HK-2 (cell line): ENCODE measurements around the gene KHSRP.
A peak's percentile ranks its signal among the peaks of the same experiment; 100 is the strongest.
"Not testable (repeated sequence)": the region's sequence is repeated elsewhere in the genome, so short reads cannot be mapped to it uniquely, and the experiment has no call there.

Experiments
- DNase-seq: peaks from one replicate; pipeline ENCODE4 v3.0.0-alpha.2; 2018; ENCODE audit not compliant: unreplicated experiment

Gene KHSRP

DNA sequence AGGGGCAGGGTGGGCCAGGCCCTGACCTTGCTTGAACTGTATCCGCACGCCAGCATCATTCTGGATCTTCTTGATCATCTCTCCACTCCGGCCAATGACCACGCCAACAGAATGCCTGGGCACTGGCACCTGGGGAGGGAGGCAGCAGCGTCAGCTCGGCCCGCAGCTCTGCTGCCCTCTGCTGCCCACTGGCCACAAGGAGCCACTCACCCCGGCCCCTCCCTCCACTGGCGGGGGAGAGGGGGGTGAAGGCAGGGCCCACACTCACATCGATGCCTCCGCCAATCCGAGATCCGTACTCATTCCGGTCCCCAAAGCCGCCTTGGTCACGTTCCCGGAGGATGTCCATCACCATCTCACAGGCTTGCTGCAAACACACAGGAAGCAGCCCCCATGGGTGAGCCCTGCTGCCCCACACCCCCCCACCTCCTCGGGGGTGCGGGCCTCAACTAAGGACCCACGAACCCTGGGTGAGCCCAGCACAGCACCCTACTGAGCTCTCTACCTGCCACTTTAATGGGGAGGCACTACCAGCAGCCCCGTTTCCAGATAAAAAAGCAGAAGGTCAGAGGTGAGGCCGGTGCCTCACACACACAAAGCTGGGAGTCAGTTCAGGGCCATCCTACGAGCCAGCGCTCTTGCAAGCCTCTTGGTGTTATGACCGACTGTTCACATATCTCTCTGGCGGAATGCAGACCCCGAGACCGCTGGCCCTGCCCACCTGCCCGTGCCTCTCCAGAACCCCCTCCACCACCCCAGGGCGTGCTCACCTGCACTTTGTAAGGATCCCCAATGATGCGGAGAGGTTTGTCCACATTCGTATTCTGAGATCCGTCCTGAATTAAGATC lies 6.7 kb downstream of the KHSRP start:
- no peak for DNase-seq

GRCh38 chr19:6416658-6417405 lies 7.8 kb downstream of the KHSRP start:
- no peak for DNase-seq

DNA sequence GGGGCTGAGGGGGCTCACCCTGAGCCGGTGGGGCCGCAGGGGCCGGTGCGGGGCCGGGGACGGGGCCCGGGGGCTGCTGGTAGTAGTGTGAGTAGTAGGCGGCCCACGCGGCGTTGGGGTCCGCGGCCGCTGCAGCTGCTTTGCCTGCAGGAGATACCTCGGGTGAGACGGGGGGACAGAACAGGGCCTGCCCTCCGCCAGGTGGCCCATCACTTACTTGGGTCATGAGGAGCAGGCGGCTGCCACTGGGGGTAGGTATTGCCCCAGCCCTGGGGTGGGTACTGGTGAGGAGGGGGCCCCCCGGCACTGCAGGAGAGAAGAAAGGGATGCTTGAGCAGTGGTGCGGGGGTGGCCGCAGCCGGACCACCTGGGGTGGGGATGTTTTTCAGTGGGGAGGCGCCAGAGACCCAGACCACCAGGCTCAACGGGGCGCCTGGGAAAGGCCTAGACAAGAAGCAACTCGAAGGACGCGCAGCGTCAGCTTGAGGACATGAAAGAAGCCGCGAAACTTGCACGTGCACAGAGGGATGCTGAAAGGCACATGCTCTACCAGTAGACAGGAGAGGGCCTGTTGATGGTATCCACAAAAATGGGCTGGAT lies 8.9 kb downstream of the KHSRP start:
- DNase-seq = no peak

DNA sequence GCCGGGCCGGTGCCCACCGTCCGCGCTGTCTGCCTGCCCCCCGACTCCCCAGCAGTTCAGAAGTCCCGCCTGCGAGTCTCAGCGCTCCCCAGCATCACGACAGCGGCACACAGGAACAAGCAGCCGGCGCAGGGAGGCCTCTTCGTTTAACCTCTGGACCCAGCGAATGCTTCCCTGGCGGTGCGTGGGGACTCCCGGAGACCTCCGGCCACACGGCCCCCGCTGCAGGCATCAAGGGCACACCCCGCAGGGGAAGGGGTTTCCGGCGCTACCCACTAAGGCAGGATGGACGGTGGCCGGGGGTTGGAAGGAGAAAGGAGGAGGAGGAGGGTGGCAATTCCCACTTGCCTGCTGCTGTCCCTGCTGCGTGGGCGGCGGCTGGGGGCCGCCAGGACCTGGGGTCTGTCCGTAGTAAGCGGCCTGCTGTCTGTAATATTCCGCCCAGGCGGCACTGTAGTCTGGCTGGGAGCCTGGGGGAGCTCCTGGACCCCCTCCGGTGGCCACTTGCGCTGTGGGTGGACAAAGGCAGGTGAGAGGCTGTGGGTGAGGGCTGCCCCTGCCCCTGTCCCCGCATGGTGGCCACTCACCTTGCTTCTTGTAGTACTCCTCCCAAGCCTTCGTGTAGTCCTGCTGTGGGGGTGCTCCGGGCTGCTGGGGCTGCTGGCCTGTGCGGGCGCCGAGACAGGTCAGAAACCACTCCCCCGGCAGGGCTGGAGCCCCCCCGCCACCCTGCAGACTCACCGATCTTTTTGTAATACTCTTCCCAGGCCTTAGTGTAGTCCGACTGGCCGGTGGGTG lies 9.6 kb downstream of the KHSRP start:
- no peak for DNase-seq

- DNase-seq = no peak
These were observed 10.6 kb downstream of the KHSRP start for GRCh38 chr19:6413721-6414643.

DNA sequence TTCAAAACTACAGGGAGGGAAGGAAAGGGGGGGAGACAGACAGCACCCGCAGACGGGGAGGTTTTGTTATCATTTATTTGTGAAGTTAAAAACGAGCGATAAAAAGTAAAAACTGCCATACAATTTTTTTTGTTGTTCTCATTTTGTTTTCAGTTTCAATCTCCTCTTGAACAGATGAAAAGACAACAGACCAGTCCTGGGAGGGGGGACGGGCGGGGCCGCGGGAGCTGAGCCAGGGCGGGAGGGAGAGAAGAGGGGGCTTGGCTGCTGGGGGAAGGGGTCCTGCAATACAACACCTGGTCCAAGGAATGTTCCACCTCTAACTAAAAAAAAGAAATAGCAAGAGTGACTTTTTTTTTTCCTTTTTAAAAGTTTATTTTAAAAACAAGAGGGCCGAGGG lies 11.3 kb downstream of the KHSRP start:
- DNase-seq = no peak

DNA sequence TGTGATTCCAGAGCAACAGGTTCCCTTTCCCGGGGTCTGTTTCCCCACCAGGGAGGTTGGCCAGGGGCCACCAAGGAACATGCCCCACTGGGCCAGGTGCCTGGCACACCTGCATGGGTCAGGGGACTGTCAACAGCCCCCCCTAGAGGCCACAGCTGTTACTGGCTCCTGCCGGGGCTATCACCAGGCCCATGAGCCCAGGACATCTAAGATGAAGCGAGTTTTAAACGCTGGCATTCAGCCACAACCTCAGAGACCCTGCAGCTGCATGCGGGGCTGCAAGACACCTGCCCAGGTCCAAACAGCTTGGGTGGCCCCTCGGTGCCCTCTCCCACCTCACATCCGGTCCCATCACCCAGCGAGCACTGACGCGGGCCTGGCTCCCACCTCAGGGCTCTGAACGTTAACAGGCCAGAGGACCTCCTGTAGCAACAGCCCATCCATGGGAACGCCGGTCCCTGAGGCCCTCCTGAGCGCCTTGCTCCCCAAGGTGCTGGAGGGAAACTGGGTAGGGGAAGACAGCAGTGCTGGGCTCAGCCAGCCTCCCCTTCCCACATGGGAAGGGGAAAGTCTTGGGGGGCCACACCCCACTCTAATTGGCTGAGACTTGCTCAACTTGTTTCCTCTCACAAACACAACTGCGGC lies 12.0 kb downstream of the KHSRP start:
- peak; percentile 57 for DNase-seq

GRCh38 chr19:6412061-6412446 lies 12.6 kb downstream of the KHSRP start:
- no peak for DNase-seq

- DNase-seq = no peak
These were observed 15.3 kb downstream of the KHSRP start for GRCh38 chr19:6409346-6409745.

- no peak for DNase-seq
These were observed 18.2 kb downstream of the KHSRP start for GRCh38 chr19:6406401-6406800.

- no peak for DNase-seq
These were observed 21.6 kb downstream of the KHSRP start for GRCh38 chr19:6402837-6403608.

- DNase-seq = no peak
These were observed 22.6 kb downstream of the KHSRP start for GRCh38 chr19:6402058-6402457.

- DNase-seq = not testable (repeated sequence)
These were observed 24.3 kb downstream of the KHSRP start for GRCh38 chr19:6400062-6400944.

- DNase-seq = no peak
These were observed 28.3 kb downstream of the KHSRP start for GRCh38 chr19:6396305-6396704.

DNA sequence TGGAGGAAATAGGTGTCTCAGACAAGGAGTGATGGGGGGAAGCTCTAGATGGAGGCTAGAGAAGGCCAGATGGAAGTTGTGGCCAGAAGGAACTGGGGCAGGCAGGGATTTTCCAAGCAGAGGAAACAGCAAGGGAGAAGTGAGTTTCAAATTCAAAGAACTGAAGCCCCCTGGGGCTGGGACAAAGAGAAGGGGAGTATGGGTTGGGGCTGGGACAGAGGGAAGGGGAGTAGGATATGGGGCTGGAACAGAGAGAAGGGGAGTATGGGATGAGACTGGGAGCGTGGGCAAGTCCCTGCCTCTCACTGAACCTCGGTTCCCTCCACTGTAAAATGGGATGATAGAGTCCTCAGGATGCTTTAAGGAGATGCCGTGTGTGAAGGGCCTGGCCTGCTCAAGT lies 29.8 kb downstream of the KHSRP start:
- no peak for DNase-seq

DNA sequence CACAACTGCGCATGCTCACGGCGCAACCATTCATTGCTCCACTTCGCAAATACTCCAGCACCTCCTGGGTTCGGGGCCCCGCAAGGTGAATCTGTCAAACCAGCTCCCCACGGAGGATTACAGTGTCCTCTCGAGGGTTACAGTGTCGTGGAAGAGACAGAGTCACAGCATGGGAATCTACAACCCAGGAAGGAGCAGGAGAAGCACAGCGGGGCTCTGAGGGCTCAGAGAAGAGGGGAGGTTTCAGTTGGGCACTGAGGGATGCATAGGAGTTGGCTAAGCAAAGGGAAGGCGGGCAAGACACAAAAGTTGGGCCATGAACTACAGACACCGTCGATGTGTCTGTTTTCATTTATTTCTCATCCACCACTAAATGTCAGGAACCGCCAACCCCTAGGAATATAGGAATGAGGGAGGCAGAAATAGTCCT lies 30.6 kb downstream of the KHSRP start:
- no peak for DNase-seq

GRCh38 chr19:6393074-6393982 lies 31.3 kb downstream of the KHSRP start, which contains the start of gene GTF2F1:
GTF2F1 (minus strand) TSS chr19:6393164; CDS start chr19:6392995, 169 bp downstream.
- peak; percentile 89 for DNase-seq
